ENCODE results near the gene SORBS1.

SORBS1 gene

DNA sequence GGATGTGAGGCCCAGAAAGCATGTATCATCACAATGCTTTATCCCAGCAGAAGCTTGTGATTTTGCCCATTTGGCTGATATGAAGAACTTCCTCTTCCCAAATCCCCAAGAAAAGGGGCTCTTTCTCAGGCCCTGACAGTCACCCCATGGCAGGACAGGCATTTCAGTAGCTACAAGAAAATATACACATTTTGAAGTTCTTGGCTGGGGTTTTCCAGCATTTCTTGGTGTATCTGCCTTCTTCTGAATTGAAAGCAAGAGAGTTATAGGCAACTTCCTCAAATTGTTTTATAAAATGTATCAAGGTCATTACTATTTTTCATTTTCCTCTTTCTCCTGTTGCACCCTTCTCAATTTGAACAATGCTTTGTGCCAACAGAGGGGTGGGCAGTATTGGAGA lies 207.1 kb downstream of the SORBS1 start:
- H2BK5ac ChIP-seq (ENCODE audit: low read depth, low read length, poor library complexity), result no peak overlapping the region
- H2AFZ ChIP-seq (ENCODE audit: insufficient read depth, low read length, poor library complexity), result no peak overlapping the region
- H3K14ac ChIP-seq (ENCODE audit: low read length), result no peak overlapping the region
- H4K12ac ChIP-seq (ENCODE audit: low read depth, low read length), result no peak overlapping the region
- H3K27ac ChIP-seq (ENCODE audit: low read depth, low read length), result no peak overlapping the region
- no peaks in the 10 kb centered on the region for H3K9me3 ChIP-seq (ENCODE audit: insufficient read depth, low read depth, low read length)
- no peak overlapping the region for H2AK5ac ChIP-seq (ENCODE audit: low read length)
- H2BK12ac ChIP-seq (ENCODE audit: low read length), result no peak overlapping the region
- no peaks in the 10 kb centered on the region for H3K79me2 ChIP-seq (ENCODE audit: control insufficient read depth, insufficient read depth, low read length, poor library complexity)
- peaks cover 0 to 2% of the 10 kb centered on the region in 2 experiments for H3K36me3 ChIP-seq (ENCODE audit: control insufficient read depth in 1 of 2, insufficient read depth in 2 of 2, low read length in 2 of 2)
- no peak overlapping the region for H2BK120ac ChIP-seq (ENCODE audit: insufficient read depth, low read length, poor library complexity)
- H3K27me3 ChIP-seq (ENCODE audit: insufficient read depth, low read length), result no peaks in the 10 kb centered on the region
- H3K4me3 ChIP-seq (ENCODE audit: low read depth, low read length), result no peak overlapping the region
- no peak overlapping the region for H3K9ac ChIP-seq (ENCODE audit: low read length)
- no peak overlapping the region for H3K4ac ChIP-seq (ENCODE audit: low read depth, low read length)
- no peak overlapping the region for H3K23ac ChIP-seq (ENCODE audit: low read length)
- no peak overlapping the region for H3K4me2 ChIP-seq (ENCODE audit: low read length)
- H4K8ac ChIP-seq (ENCODE audit: low read depth, low read length), result no peak overlapping the region
- H4K91ac ChIP-seq (ENCODE audit: low read depth, low read length), result no peak overlapping the region
- H3K79me1 ChIP-seq (ENCODE audit: low read length), result no peaks in the 10 kb centered on the region
- DNase-seq, result no peak
- H3K4me1 ChIP-seq (ENCODE audit: control insufficient read depth in 1 of 2, insufficient read depth in 2 of 2, low read length in 2 of 2), result no peaks in the 10 kb centered on the region
- H3K18ac ChIP-seq (ENCODE audit: low read length), result no peak overlapping the region

DNA sequence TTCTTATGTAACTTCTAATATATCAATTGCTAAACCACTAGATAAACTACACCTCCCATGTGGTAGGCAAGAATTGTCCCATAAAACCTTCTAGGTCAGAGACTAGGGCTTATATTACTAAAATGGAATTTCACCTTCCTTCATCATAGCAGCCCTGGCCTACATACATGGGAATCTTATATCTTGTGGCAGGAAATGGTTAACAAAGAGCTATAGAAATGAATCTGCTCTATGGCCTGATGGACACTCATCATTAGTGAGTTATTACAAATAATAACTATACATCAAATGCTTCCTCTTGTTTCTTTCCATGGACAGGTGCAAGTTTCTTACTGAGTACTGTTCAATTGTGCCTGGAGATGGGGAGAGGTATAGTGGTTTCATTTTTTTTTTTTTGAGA lies 208.0 kb downstream of the SORBS1 start:
- no peak overlapping the region for H3K18ac ChIP-seq (ENCODE audit: low read length)
- no peak overlapping the region for H3K9ac ChIP-seq (ENCODE audit: low read length)
- DNase-seq, result no peak
- H3K23ac ChIP-seq (ENCODE audit: low read length), result no peak overlapping the region
- H2BK12ac ChIP-seq (ENCODE audit: low read length), result no peak overlapping the region
- H3K9me3 ChIP-seq (ENCODE audit: insufficient read depth, low read depth, low read length), result no peaks in the 10 kb centered on the region
- no peak overlapping the region for H3K14ac ChIP-seq (ENCODE audit: low read length)
- H3K4me1 ChIP-seq (ENCODE audit: control insufficient read depth in 1 of 2, insufficient read depth in 2 of 2, low read length in 2 of 2), result no peaks in the 10 kb centered on the region
- H3K27ac ChIP-seq (ENCODE audit: low read depth, low read length), result no peak overlapping the region
- H2BK5ac ChIP-seq (ENCODE audit: low read depth, low read length, poor library complexity), result no peak overlapping the region
- no peaks in the 10 kb centered on the region for H3K79me1 ChIP-seq (ENCODE audit: low read length)
- no peak overlapping the region for H4K8ac ChIP-seq (ENCODE audit: low read depth, low read length)
- H3K4me2 ChIP-seq (ENCODE audit: low read length), result no peak overlapping the region
- H2BK120ac ChIP-seq (ENCODE audit: insufficient read depth, low read length, poor library complexity), result no peak overlapping the region
- peaks cover 0 to 2% of the 10 kb centered on the region in 2 experiments for H3K36me3 ChIP-seq (ENCODE audit: control insufficient read depth in 1 of 2, insufficient read depth in 2 of 2, low read length in 2 of 2)
- H3K27me3 ChIP-seq (ENCODE audit: insufficient read depth, low read length), result no peaks in the 10 kb centered on the region
- no peaks in the 10 kb centered on the region for H3K79me2 ChIP-seq (ENCODE audit: control insufficient read depth, insufficient read depth, low read length, poor library complexity)
- no peak overlapping the region for H2AFZ ChIP-seq (ENCODE audit: insufficient read depth, low read length, poor library complexity)
- H3K4me3 ChIP-seq (ENCODE audit: low read depth, low read length), result no peak overlapping the region
- no peak overlapping the region for H4K91ac ChIP-seq (ENCODE audit: low read depth, low read length)
- no peak overlapping the region for H2AK5ac ChIP-seq (ENCODE audit: low read length)
- H4K12ac ChIP-seq (ENCODE audit: low read depth, low read length), result no peak overlapping the region
- H3K4ac ChIP-seq (ENCODE audit: low read depth, low read length), result no peak overlapping the region

DNA sequence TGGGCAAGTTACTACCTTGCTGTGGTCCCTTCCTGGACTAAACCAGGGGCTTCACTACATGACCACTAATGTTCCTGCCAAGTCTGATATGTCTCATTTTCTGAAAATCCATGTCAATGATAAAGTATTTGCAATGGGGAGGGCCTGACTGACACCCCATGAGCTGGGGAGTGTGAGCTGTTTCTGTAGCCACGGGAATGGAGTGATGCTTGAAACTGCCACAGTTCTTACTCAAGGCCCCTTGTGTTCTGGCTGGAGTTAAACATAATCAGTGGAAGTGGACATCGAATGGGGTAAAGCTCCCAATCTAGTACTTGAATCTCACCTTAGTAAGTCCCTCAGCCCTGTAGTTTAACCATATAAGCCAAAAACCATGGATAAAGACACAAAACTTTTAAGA lies 208.5 kb downstream of the SORBS1 start:
- Histone ChIP-seq H3K4ac (ENCODE audit: low read depth, low read length) (no peak overlapping the region), H3K18ac (ENCODE audit: low read length) (no peak overlapping the region), H3K4me1 (ENCODE audit: control insufficient read depth in 1 of 2, insufficient read depth in 2 of 2, low read length in 2 of 2) (no peaks in the 10 kb centered on the region), H3K4me3 (ENCODE audit: low read depth, low read length) (no peak overlapping the region), H3K27ac (ENCODE audit: low read depth, low read length) (no peak overlapping the region), H2BK120ac (ENCODE audit: insufficient read depth, low read length, poor library complexity) (no peak overlapping the region), H4K12ac (ENCODE audit: low read depth, low read length) (no peak overlapping the region), H3K27me3 (ENCODE audit: insufficient read depth, low read length) (no peaks in the 10 kb centered on the region), H3K9me3 (ENCODE audit: insufficient read depth, low read depth, low read length) (no peaks in the 10 kb centered on the region), H2BK12ac (ENCODE audit: low read length) (no peak overlapping the region), H3K36me3 (ENCODE audit: control insufficient read depth in 1 of 2, insufficient read depth in 2 of 2, low read length in 2 of 2) (peaks cover 0 to 2% of the 10 kb centered on the region in 2 experiments), H3K4me2 (ENCODE audit: low read length) (no peak overlapping the region), H2AK5ac (ENCODE audit: low read length) (no peak overlapping the region), H3K23ac (ENCODE audit: low read length) (no peak overlapping the region), H3K9ac (ENCODE audit: low read length) (no peak overlapping the region), H4K8ac (ENCODE audit: low read depth, low read length) (no peak overlapping the region), H3K14ac (ENCODE audit: low read length) (no peak overlapping the region), H2BK5ac (ENCODE audit: low read depth, low read length, poor library complexity) (no peak overlapping the region), H3K79me2 (ENCODE audit: control insufficient read depth, insufficient read depth, low read length, poor library complexity) (no peaks in the 10 kb centered on the region), H2AFZ (ENCODE audit: insufficient read depth, low read length, poor library complexity) (no peak overlapping the region), H4K91ac (ENCODE audit: low read depth, low read length) (no peak overlapping the region), H3K79me1 (ENCODE audit: low read length) (no peaks in the 10 kb centered on the region)
- DNase-seq, result no peak
- no CpG with 5 or more reads among the region's 2 CpGs for WGBS (ENCODE audit: extremely low coverage, insufficient coverage, insufficient read length)

DNA sequence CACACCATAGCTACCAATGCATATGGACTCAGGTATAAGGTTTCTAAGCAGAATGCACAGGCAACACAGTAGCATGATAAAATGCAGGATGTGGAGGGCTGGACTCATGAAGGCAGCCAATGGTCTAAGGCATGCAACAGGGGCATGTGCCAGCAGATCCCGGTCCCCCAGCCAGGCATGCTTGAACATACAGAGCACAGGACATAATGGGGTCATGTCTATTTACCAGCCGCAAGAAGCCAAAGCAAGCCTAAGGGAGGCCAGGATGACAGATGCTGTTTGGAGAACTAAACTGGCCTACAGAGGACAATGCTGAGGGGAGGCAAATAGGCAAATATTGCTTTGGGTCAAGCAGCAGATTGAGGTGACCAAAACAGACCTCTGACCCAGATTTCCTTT lies 210.3 kb downstream of the SORBS1 start:
- Histone ChIP-seq H4K8ac (ENCODE audit: low read depth, low read length) (no peak overlapping the region), H4K12ac (ENCODE audit: low read depth, low read length) (no peak overlapping the region), H3K36me3 (ENCODE audit: control insufficient read depth in 1 of 2, insufficient read depth in 2 of 2, low read length in 2 of 2) (peaks cover 0 to 2% of the 10 kb centered on the region in 2 experiments), H2BK12ac (ENCODE audit: low read length) (no peak overlapping the region), H3K27ac (ENCODE audit: low read depth, low read length) (no peak overlapping the region), H3K4me3 (ENCODE audit: low read depth, low read length) (no peak overlapping the region), H3K27me3 (ENCODE audit: insufficient read depth, low read length) (no peaks in the 10 kb centered on the region), H2AK5ac (ENCODE audit: low read length) (no peak overlapping the region), H3K14ac (ENCODE audit: low read length) (no peak overlapping the region), H2BK5ac (ENCODE audit: low read depth, low read length, poor library complexity) (no peak overlapping the region), H3K23ac (ENCODE audit: low read length) (peak overlapping the region; percentile 58), H3K4me1 (ENCODE audit: control insufficient read depth in 1 of 2, insufficient read depth in 2 of 2, low read length in 2 of 2) (peaks cover 0 to 2% of the 10 kb centered on the region in 2 experiments), H3K9ac (ENCODE audit: low read length) (no peak overlapping the region), H2AFZ (ENCODE audit: insufficient read depth, low read length, poor library complexity) (no peak overlapping the region), H3K79me1 (ENCODE audit: low read length) (no peaks in the 10 kb centered on the region), H2BK120ac (ENCODE audit: insufficient read depth, low read length, poor library complexity) (no peak overlapping the region), H4K91ac (ENCODE audit: low read depth, low read length) (no peak overlapping the region), H3K18ac (ENCODE audit: low read length) (no peak overlapping the region), H3K4ac (ENCODE audit: low read depth, low read length) (no peak overlapping the region), H3K9me3 (ENCODE audit: insufficient read depth, low read depth, low read length) (no peaks in the 10 kb centered on the region), H3K4me2 (ENCODE audit: low read length) (no peak overlapping the region), H3K79me2 (ENCODE audit: control insufficient read depth, insufficient read depth, low read length, poor library complexity) (no peaks in the 10 kb centered on the region)
- DNase-seq, result no peak
- WGBS (ENCODE audit: extremely low coverage, insufficient coverage, insufficient read length), result no CpG with 5 or more reads among the region's 2 CpGs

All from trophoblast cell (in vitro differentiated cells and primary cell).